ENCODE results near the gene IL17A. TPM values are rescaled to one million over a fixed set of nuclear protein-coding genes. Genes with fewer than 3 reads are reported as not detected.

Gene IL17A
- total and polyA plus RNA-seq, 2 donors (not counting 3 experiments of a cell fraction or from before 2014, with no cell fraction given) = not detected

- dilution Hi-C loops (cut with MboI; ENCODE audit: extremely low pct_ligation_motif_present, low sequenced_read_pairs) = no loop called here
- no peak for TF ChIP-seq FOS (IDR thresholded peaks at IDR 0.05; ENCODE audit: borderline replicate concordance, insufficient read depth, low read length)
- TF ChIP-seq POLR2A (IDR thresholded peaks at IDR 0.05; ENCODE audit: low read depth, low read length) = no peak
- TF ChIP-seq JUN (IDR thresholded peaks at IDR 0.05; ENCODE audit: borderline replicate concordance, insufficient read depth, insufficient read length, low read depth) = no peak
- TF ChIP-seq MYC (IDR thresholded peaks at IDR 0.05; ENCODE audit: low read depth, low read length) = no peak
- TF ChIP-seq CTCF (IDR thresholded peaks at IDR 0.05; ENCODE audit: extremely low read depth in 1 of 2, insufficient read depth in 1 of 2, low read depth in 1 of 2, low read length in 2 of 2) = no peak
- no peak for TF ChIP-seq GATA2 (IDR thresholded peaks at IDR 0.05; ENCODE audit: insufficient read depth, insufficient read length, low read depth, low read length)
- no peak for TF ChIP-seq EZH2 (IDR thresholded peaks at IDR 0.05; ENCODE audit: borderline replicate concordance, low read depth, low read length, severe bottlenecking)
- no peak for TF ChIP-seq POLR2AphosphoS5 (IDR thresholded peaks at IDR 0.05; ENCODE audit: insufficient read depth, low read depth, low read length)
- H3K9me1 ChIP-seq (replicated peaks; ENCODE audit: control insufficient read depth, extremely low read depth, insufficient read depth, low read length) = no peaks in the 10 kb centered on the region
- H3K4me3 ChIP-seq (replicated peaks in 1 of 3; ENCODE audit: insufficient read depth in 1 of 3, low read depth in 1 of 3, low read length in 3 of 3) = no peak overlapping the region
- H3K4me2 ChIP-seq (ENCODE audit: insufficient read depth, low read length) = no peak overlapping the region
- no peak overlapping the region for H3K27ac ChIP-seq (ENCODE audit: insufficient read depth, low read depth, low read length)
- POLR2A ChIA-PET = no interaction called here
- H3K36me3 ChIP-seq (ENCODE audit: control insufficient read depth in 2 of 2, extremely low read depth in 1 of 2, insufficient read depth in 2 of 2, low read length in 2 of 2) = no peaks in the 10 kb centered on the region
- no peak overlapping the region for H3K9ac ChIP-seq (replicated peaks; ENCODE audit: extremely low read depth, insufficient read depth, low read length)
- H3K9me3 ChIP-seq (replicated peaks; ENCODE audit: control insufficient read depth, insufficient read depth, low read length) = no peaks in the 10 kb centered on the region
- no peaks in the 10 kb centered on the region for H3K4me1 ChIP-seq (ENCODE audit: control insufficient read depth, extremely low read depth, insufficient read depth, low read length)
- peaks cover 5 to 7% of the 10 kb centered on the region in 2 experiments for H3K27me3 ChIP-seq (ENCODE audit: control insufficient read depth in 2 of 2, insufficient read depth in 2 of 2, low read length in 2 of 2)
- no peak overlapping the region for H2AFZ ChIP-seq (ENCODE audit: low read depth, low read length)
- BruUV-seq (replicated peaks) = no TSS peak
- DNase-seq (ENCODE audit: low read depth, low spot score) = no peak
- H4K20me1 ChIP-seq (replicated peaks; ENCODE audit: control insufficient read depth, extremely low read depth, insufficient read depth, low read length) = no peaks in the 10 kb centered on the region
- intact Hi-C loops (cut with micrococcal nuclease) = no loop called here
- H3K79me2 ChIP-seq (ENCODE audit: control insufficient read depth, insufficient read depth, low read length) = no peaks in the 10 kb centered on the region
- CTCF ChIA-PET = no interaction called here
- no peak for FAIRE-seq
These were observed 43.6 kb upstream of the IL17A start for GRCh38 chr6:52142556-52142955.

Measured in endothelial cell of umbilical vein (primary cell).